Panc1 (cell line): ENCODE data around the gene FAM240A. TPM values are rescaled to one million over a fixed set of nuclear protein-coding genes. Genes with fewer than 3 reads are reported as not detected.

ENCODE experiments used
- ATAC-seq: fragments of 200-7000 bp; cut with Tn5 transposase; 2 replicates; pipeline ENCODE4 v1.9.1; 2020; ENCODE audit warnings: mild to moderate bottlenecking, moderate library complexity
- BruUV-seq: library from RNA; stranded (reverse); fragments of 400-500 nt; replicated peaks from 2 replicates; lab custom pipeline; 2021; lab: Mats Ljungman, UMichigan
- CTCF ChIA-PET: fragments of 300-600 bp; sonication (Branson Sonifier 250); formaldehyde crosslinking; loops from one replicate; lab custom pipeline; 2022; ENCODE audit warnings: antibody characterized with exemption; lab: Charles Lee
- POLR2A ChIA-PET: fragments of 300-600 bp; sonication (Branson Sonifier 250); formaldehyde crosslinking; loops from one replicate; lab custom pipeline; 2022; ENCODE audit warnings: antibody characterized with exemption; lab: Charles Lee
- DNase-seq: peaks from one replicate; pipeline ENCODE4 v3.0.0-alpha.2; 2010; ENCODE audit warnings: low read depth, low spot score
- H3K27ac ChIP-seq: 2 replicates; pipeline ENCODE4 v1.5.1; 2011; ENCODE audit warnings: mild to moderate bottlenecking, low read length, inconsistent platforms
- H3K27me3 ChIP-seq: fragments of 200-500 bp; sonication (Bioruptor generic); 2 replicates; pipeline ENCODE4 v1.6.0; 2014; ENCODE audit warnings: low read length, inconsistent platforms; ENCODE audit not compliant: control insufficient read depth, insufficient read depth
- H3K36me3 ChIP-seq: fragments of 200-500 bp; sonication (Bioruptor generic); 2 replicates; pipeline ENCODE4 v1.5.1; 2014; ENCODE audit warnings: inconsistent platforms, mild to moderate bottlenecking, low read length, moderate library complexity; ENCODE audit not compliant: control insufficient read depth, insufficient read depth
- H3K4me1 ChIP-seq: 2 replicates; pipeline ENCODE4 v1.5.1; 2011; ENCODE audit warnings: inconsistent platforms, mild to moderate bottlenecking, low read length, moderate library complexity; ENCODE audit not compliant: control insufficient read depth, insufficient read depth
- H3K4me3 ChIP-seq, 2 experiments: 2 replicates each; pipeline ENCODE4 v1.5.1; 2011 to 2012; ENCODE audit warnings: low read depth in 2 of 2, low read length in 2 of 2, mild to moderate bottlenecking in 2 of 2, inconsistent platforms in 1 of 2, moderate library complexity in 1 of 2
- H3K9me3 ChIP-seq: fragments of 200-500 bp; sonication (Bioruptor generic); 2 replicates; pipeline ENCODE4 v1.5.1; 2014; ENCODE audit warnings: low read depth, mild to moderate bottlenecking, inconsistent platforms, low read length, moderate library complexity; ENCODE audit not compliant: control insufficient read depth, insufficient read depth
- CTCF ChIP-seq: fragments of 450-650 bp; IDR thresholded peaks from 2 replicates; pipeline ENCODE4 v1.5.1; 2017; ENCODE audit warnings: mild to moderate bottlenecking
- POLR2AphosphoS5 ChIP-seq: IDR thresholded peaks from 2 replicates; pipeline ENCODE4 v1.6.1; 2012; ENCODE audit warnings: mild to moderate bottlenecking, low read depth, low read length, moderate library complexity
- REST ChIP-seq, 2 experiments: IDR thresholded peaks; 2 replicates each; pipeline ENCODE4 v1.6.1; 2011 to 2012; ENCODE audit warnings: low read depth in 2 of 2, control low read depth in 1 of 2, low read length in 1 of 2, mild to moderate bottlenecking in 1 of 2, moderate library complexity in 1 of 2; ENCODE audit not compliant: insufficient read depth in 1 of 2
- SIN3A ChIP-seq: IDR thresholded peaks from 2 replicates; pipeline ENCODE4 v1.6.1; 2012; ENCODE audit warnings: low read depth, mild to moderate bottlenecking, low read length, moderate library complexity, borderline replicate concordance; ENCODE audit not compliant: insufficient read depth
- TCF7L2 ChIP-seq: IDR thresholded peaks from 2 replicates; pipeline ENCODE4 v1.6.1; 2011; ENCODE audit warnings: mild to moderate bottlenecking, low read depth, low read length, inconsistent platforms
- in situ Hi-C: cut with HindIII; loops from 2 replicates; pipeline ENCODE4 v1.10.0; 2016; ENCODE audit warnings: low sequenced_read_pairs, low pct_unique_long_range_greater_than_20kb
- intact Hi-C: fragments of 100-400 bp; cut with micrococcal nuclease; formaldehyde crosslinking; loops from one replicate; pipeline ENCODE4 v1.10.0; 2022; ENCODE audit not compliant: unreplicated experiment
- total RNA-seq: library from RNA; stranded (reverse); gene quantifications from one replicate; pipeline ENCODE4 v1.2.1, GENCODE V29; 2021; ENCODE audit not compliant: unreplicated experiment

FAM240A gene
- total RNA-seq, 1 experiment from 2014 or later, result not detected

- H3K9me3 ChIP-seq, result no peaks in the 10 kb centered on the region
- H3K36me3 ChIP-seq, result no peaks in the 10 kb centered on the region
- H3K4me1 ChIP-seq, result no peaks in the 10 kb centered on the region
- H3K4me3 ChIP-seq, result no peak overlapping the region
- DNase-seq (no peak), ATAC-seq (no peak)
- no peak for TF ChIP-seq REST (IDR thresholded peaks at IDR 0.05; ENCODE audit: insufficient read depth in 1 of 2, low read depth in 2 of 2, low read length in 1 of 2)
- no peak for TF ChIP-seq TCF7L2
- no peak for TF ChIP-seq POLR2AphosphoS5
- TF ChIP-seq SIN3A, result no peak
- no peak for TF ChIP-seq CTCF
- BruUV-seq, result no TSS peak
- no peak overlapping the region for H3K27ac ChIP-seq
- CTCF ChIA-PET, result no interaction called here
- intact Hi-C loops, result no loop called here
- in situ Hi-C loops, result no loop called here
- no peaks in the 10 kb centered on the region for H3K27me3 ChIP-seq
- POLR2A ChIA-PET, result no interaction called here
Observed at GRCh38 chr3:46672349-46672695, 60.0 kb downstream of the FAM240A start.

GRCh38 chr3:46673151-46674030 is 61.1 kb downstream of the FAM240A start:
- POLR2A ChIA-PET, result no interaction called here
- no peak overlapping the region for H3K27ac ChIP-seq
- no peaks in the 10 kb centered on the region for H3K4me1 ChIP-seq
- no peaks in the 10 kb centered on the region for H3K9me3 ChIP-seq
- H3K4me3 ChIP-seq, result no peak overlapping the region
- DNase-seq (no peak), ATAC-seq (no peak)
- CTCF ChIA-PET, result no interaction called here
- TF ChIP-seq CTCF (no peak), SIN3A (no peak), REST (IDR thresholded peaks at IDR 0.05; ENCODE audit: insufficient read depth in 1 of 2, low read depth in 2 of 2, low read length in 1 of 2) (no peak), TCF7L2 (no peak), POLR2AphosphoS5 (no peak)
- in situ Hi-C loops, result no loop called here
- H3K27me3 ChIP-seq, result no peaks in the 10 kb centered on the region
- intact Hi-C loops, result no loop called here
- no TSS peak for BruUV-seq
- H3K36me3 ChIP-seq, result no peaks in the 10 kb centered on the region
